Lower leg skin (tissue), 4 donors: Measurements from ENCODE around the gene VPS39. TPM values are rescaled to one million over a fixed set of nuclear protein-coding genes. Genes with fewer than 3 reads are reported as not detected.

Source experiments
- DNase-seq, 2 donors: peaks; one replicate each; pipeline ENCODE4 v3.0.0-alpha.2; 2019; ENCODE audit warnings: low spot score in 2 of 2
- H3K4me3 ChIP-seq: fragments of 200-600 bp; sonication (generic); 2 replicates; pipeline ENCODE4 v1.5.1; 2017; ENCODE audit warnings: mild to moderate bottlenecking, low read depth; ENCODE audit not compliant: poor library complexity, severe bottlenecking
- CTCF ChIP-seq, 3 donors: fragments of 450-650 bp; IDR thresholded peaks; one replicate each; pipeline ENCODE4 v1.5.1; 2016; ENCODE audit warnings: antibody characterized with exemption in 3 of 3, mild to moderate bottlenecking in 3 of 3, moderate library complexity in 2 of 3
- POLR2A ChIP-seq, 2 donors: fragments of 450-650 bp; IDR thresholded peaks; one replicate each; pipeline ENCODE4 v1.6.1; 2016 to 2017; ENCODE audit warnings: antibody characterized with exemption in 2 of 2, mild to moderate bottlenecking in 1 of 2, moderate library complexity in 1 of 2
- WGBS, 2 donors: methylation state at CpG; one replicate each; pipeline ENCODE4 v1.1.5; 2018; 5-methylcytosine and 5-hydroxymethylcytosine counted together
- intact Hi-C: fragments of 100-400 bp; cut with DNase I; formaldehyde crosslinking; loops from one replicate; pipeline ENCODE4 v1.15.0; 2023; ENCODE audit warnings: low total_unique reads
- total RNA-seq, 4 donors: library from RNA; depleted of rRNA; stranded (reverse); fragments of >200 nt; gene quantifications; one replicate each; pipeline ENCODE4 v1.1.0, GENCODE V29; 2016

Gene VPS39
- total RNA-seq, 4 donors from 2014 or later: 41.8 to 64.6 (median 51.5) TPM

GRCh38 chr15:42194513-42194912 is 13.6 kb downstream of the VPS39 start:
- no peak overlapping the region for H3K4me3 ChIP-seq
- intact Hi-C loops: no loop called here
- no peak for DNase-seq
- WGBS, 2 donors: 81 to 85% methylated on average over 5 of the region's 5 CpGs
- TF ChIP-seq POLR2A (IDR thresholded peaks at IDR 0.05) (no peak), CTCF (IDR thresholded peaks at IDR 0.05) (no peak)

GRCh38 chr15:42193383-42193782 is 14.7 kb downstream of the VPS39 start:
- no peak for DNase-seq
- 88 to 95% methylated on average over 3 of the region's 3 CpGs for WGBS, 2 donors
- intact Hi-C loops: no loop called here
- TF ChIP-seq CTCF (IDR thresholded peaks at IDR 0.05) (no peak), POLR2A (IDR thresholded peaks at IDR 0.05) (no peak)
- no peak overlapping the region for H3K4me3 ChIP-seq

- no peak for DNase-seq
- intact Hi-C loops: no loop called here
- 78 to 83% methylated on average over 8 of the region's 8 CpGs for WGBS, 2 donors
- no peak overlapping the region for H3K4me3 ChIP-seq
- TF ChIP-seq CTCF (IDR thresholded peaks at IDR 0.05): no peak
- TF ChIP-seq POLR2A (IDR thresholded peaks at IDR 0.05): no peak
Observed at GRCh38 chr15:42191610-42192346, 16.3 kb downstream of the VPS39 start.

- WGBS, 2 donors: 92% methylated on average over 2 of the region's 2 CpGs
- no peak for TF ChIP-seq CTCF (IDR thresholded peaks at IDR 0.05)
- TF ChIP-seq POLR2A (IDR thresholded peaks at IDR 0.05): no peak
- intact Hi-C loops: no loop called here
- H3K4me3 ChIP-seq: no peak overlapping the region
- DNase-seq: no peak
Observed at GRCh38 chr15:42190370-42190769, 17.7 kb downstream of the VPS39 start.

GRCh38 chr15:42185801-42186200 is 22.3 kb downstream of the VPS39 start:
- intact Hi-C loops: no loop called here
- 83 to 96% methylated on average over 1 of the region's 1 CpG for WGBS, 2 donors
- H3K4me3 ChIP-seq: no peak overlapping the region
- TF ChIP-seq CTCF (IDR thresholded peaks at IDR 0.05) (no peak), POLR2A (IDR thresholded peaks at IDR 0.05) (no peak)
- no peak for DNase-seq

GRCh38 chr15:42184736-42185135 is 23.4 kb downstream of the VPS39 start:
- no peak for TF ChIP-seq CTCF (IDR thresholded peaks at IDR 0.05)
- no peak for TF ChIP-seq POLR2A (IDR thresholded peaks at IDR 0.05)
- 85 to 92% methylated on average over 4 of the region's 4 CpGs for WGBS, 2 donors
- no peak overlapping the region for H3K4me3 ChIP-seq
- intact Hi-C loops: no loop called here
- no peak for DNase-seq
